IMR-90 (cell line): ENCODE data around the gene EPC2. TPM values are rescaled to one million over a fixed set of nuclear protein-coding genes. Genes with fewer than 3 reads are reported as not detected.

Source experiments
- ATAC-seq: fragments of 200-7000 bp; cut with Tn5 transposase; 2 replicates; pipeline ENCODE4 v1.9.1; 2020; ENCODE audit warnings: low read depth, mild to moderate bottlenecking, moderate library complexity
- BruUV-seq: library from RNA; stranded (reverse); fragments of 400-500 nt; replicated peaks from 2 replicates; lab custom pipeline; 2021; lab: Mats Ljungman, UMichigan
- CTCF ChIA-PET: fragments of 300-600 bp; formaldehyde crosslinking; extraction: SDS; loops from one replicate; lab custom pipeline; 2021; ENCODE audit warnings: antibody characterized with exemption; lab: Yijun Ruan, JAX
- POLR2A ChIA-PET: fragments of 300-600 bp; sonication (Branson Sonifier 250); formaldehyde crosslinking; loops from one replicate; lab custom pipeline; 2022; ENCODE audit warnings: antibody characterized with exemption; ENCODE audit not compliant: unreplicated experiment; lab: Charles Lee
- DNase-seq: peaks from one replicate; pipeline ENCODE4 v3.0.0; 2013
- H2AFZ ChIP-seq: replicated peaks from 2 replicates; pipeline ENCODE3; 2013; ENCODE audit warnings: low read length, mild to moderate bottlenecking; ENCODE audit not compliant: poor library complexity
- H2AK5ac ChIP-seq: 2 replicates; pipeline ENCODE4 v1.6.1; 2013; ENCODE audit warnings: low read depth, low read length, inconsistent platforms
- H2AK9ac ChIP-seq: replicated peaks from 2 replicates; pipeline ENCODE3; 2013; ENCODE audit warnings: mild to moderate bottlenecking, low read depth, low read length, moderate library complexity; ENCODE audit not compliant: poor library complexity
- H2BK120ac ChIP-seq: 2 replicates; pipeline ENCODE4 v1.6.1; 2013; ENCODE audit warnings: low read depth, low read length, inconsistent platforms
- H2BK15ac ChIP-seq: 3 replicates; pipeline ENCODE4 v1.6.1; 2013; ENCODE audit warnings: low read depth, low read length, inconsistent platforms
- H2BK20ac ChIP-seq: 2 replicates; pipeline ENCODE4 v1.6.1; 2013; ENCODE audit warnings: low read depth, mild to moderate bottlenecking, inconsistent platforms, low read length, moderate library complexity
- H2BK5ac ChIP-seq: 2 replicates; pipeline ENCODE4 v1.6.1; 2013; ENCODE audit warnings: mild to moderate bottlenecking, low read depth, low read length, inconsistent platforms; ENCODE audit not compliant: poor library complexity, severe bottlenecking
- H3K14ac ChIP-seq: replicated peaks from 2 replicates; pipeline ENCODE4 v1.6.1; 2013; ENCODE audit warnings: low read depth, low read length, inconsistent platforms
- H3K18ac ChIP-seq: 2 replicates; pipeline ENCODE4 v1.6.1; 2013; ENCODE audit warnings: low read depth, low read length, control low read depth
- H3K23ac ChIP-seq: 2 replicates; pipeline ENCODE4 v1.6.1; 2013; ENCODE audit warnings: low read depth, low read length, inconsistent platforms
- H3K27ac ChIP-seq: 2 replicates; pipeline ENCODE4 v1.5.1; 2013; ENCODE audit warnings: mild to moderate bottlenecking, control low read depth, low read length; ENCODE audit not compliant: insufficient read depth
- H3K27me3 ChIP-seq: 2 replicates; pipeline ENCODE4 v1.6.1; 2013; ENCODE audit warnings: low read length; ENCODE audit not compliant: control insufficient read depth, insufficient read depth
- H3K36me3 ChIP-seq: 2 replicates; pipeline ENCODE4 v1.6.1; 2013; ENCODE audit warnings: low read length, mixed read lengths; ENCODE audit not compliant: control insufficient read depth, insufficient read depth
- H3K4ac ChIP-seq: 2 replicates; pipeline ENCODE4 v1.6.1; 2013; ENCODE audit warnings: low read depth, low read length, inconsistent platforms
- H3K4me1 ChIP-seq: 2 replicates; pipeline ENCODE4 v1.6.1; 2013; ENCODE audit warnings: low read length, mixed read lengths; ENCODE audit not compliant: control insufficient read depth, insufficient read depth
- H3K4me2 ChIP-seq: 2 replicates; pipeline ENCODE4 v1.6.1; 2013; ENCODE audit warnings: low read depth, mild to moderate bottlenecking, control low read depth, low read length, moderate library complexity
- H3K4me3 ChIP-seq: 2 replicates; pipeline ENCODE4 v1.5.1; 2013; ENCODE audit warnings: low read depth, mild to moderate bottlenecking, control low read depth, low read length, moderate library complexity; ENCODE audit not compliant: insufficient read depth
- H3K56ac ChIP-seq: 2 replicates; pipeline ENCODE4 v1.6.1; 2013; ENCODE audit warnings: low read length, inconsistent platforms; ENCODE audit not compliant: insufficient read depth; ENCODE audit errors: extremely low read depth
- H3K79me1 ChIP-seq, 2 experiments: 2 replicates each; pipeline ENCODE4 v1.6.1; 2013; ENCODE audit warnings: low read length in 2 of 2, inconsistent platforms in 1 of 2, low read depth in 1 of 2
- H3K9ac ChIP-seq: 2 replicates; pipeline ENCODE4 v1.6.1; 2013; ENCODE audit warnings: low read depth, low read length, control low read depth
- H3K9me1 ChIP-seq: 2 replicates; pipeline ENCODE4 v1.6.1; 2013; ENCODE audit warnings: low read length, inconsistent platforms; ENCODE audit not compliant: insufficient read depth
- H3K9me3 ChIP-seq: 2 replicates; pipeline ENCODE4 v1.6.1; 2013; ENCODE audit warnings: low read length; ENCODE audit not compliant: control insufficient read depth, insufficient read depth
- H4K20me1 ChIP-seq: 2 replicates; pipeline ENCODE4 v1.6.1; 2013; ENCODE audit warnings: low read length, inconsistent platforms; ENCODE audit not compliant: insufficient read depth
- H4K5ac ChIP-seq: 2 replicates; pipeline ENCODE4 v1.6.1; 2013; ENCODE audit warnings: mild to moderate bottlenecking, low read depth, low read length, control low read depth
- H4K8ac ChIP-seq, 2 experiments: 2 replicates each; pipeline ENCODE4 v1.6.1; 2013; ENCODE audit warnings: low read depth in 2 of 2, low read length in 2 of 2, control low read depth in 1 of 2, inconsistent platforms in 1 of 2
- H4K91ac ChIP-seq: 2 replicates; pipeline ENCODE4 v1.6.1; 2013; ENCODE audit warnings: low read depth, low read length, inconsistent platforms; ENCODE audit not compliant: insufficient read depth
- BHLHE40 ChIP-seq: fragments of 150-350 bp; IDR thresholded peaks from 2 replicates; pipeline ENCODE4 v1.6.1; 2016; ENCODE audit warnings: mild to moderate bottlenecking, low read depth, low read length
- CEBPB ChIP-seq: IDR thresholded peaks from 2 replicates; pipeline ENCODE4 v1.6.1; 2012; ENCODE audit warnings: low read depth, low read length, improper control_type of control experiment
- CHD1 ChIP-seq: IDR thresholded peaks from 2 replicates; pipeline ENCODE4 v1.6.1; 2012; ENCODE audit warnings: low read depth, low read length, improper control_type of control experiment
- FOS ChIP-seq: fragments of 150-350 bp; IDR thresholded peaks from 2 replicates; pipeline ENCODE4 v1.6.1; 2016; ENCODE audit warnings: low read depth, low read length
- MAFK ChIP-seq: IDR thresholded peaks from 2 replicates; pipeline ENCODE4 v1.6.1; 2012; ENCODE audit warnings: low read depth, low read length, improper control_type of control experiment
- MAZ ChIP-seq: IDR thresholded peaks from 2 replicates; pipeline ENCODE4 v1.6.1; 2012; ENCODE audit warnings: low read depth, mild to moderate bottlenecking, low read length, improper control_type of control experiment, moderate library complexity, borderline replicate concordance
- MXI1 ChIP-seq: IDR thresholded peaks from 2 replicates; pipeline ENCODE4 v1.6.1; 2012; ENCODE audit warnings: low read depth, mild to moderate bottlenecking, low read length, moderate library complexity, borderline replicate concordance
- NFE2L2 ChIP-seq: fragments of 150-350 bp; IDR thresholded peaks from 2 replicates; pipeline ENCODE4 v1.6.1; 2016; ENCODE audit warnings: low read depth, mild to moderate bottlenecking, low read length
- RAD21 ChIP-seq: IDR thresholded peaks from 2 replicates; pipeline ENCODE4 v1.6.1; 2012; ENCODE audit warnings: low read length, improper control_type of control experiment
- RCOR1 ChIP-seq: IDR thresholded peaks from 2 replicates; pipeline ENCODE4 v1.6.1; 2012; ENCODE audit warnings: mild to moderate bottlenecking, low read length, improper control_type of control experiment; ENCODE audit not compliant: insufficient replicate concordance
- RFX5 ChIP-seq: IDR thresholded peaks from 2 replicates; pipeline ENCODE4 v1.8.0; 2012; ENCODE audit warnings: low read depth, mild to moderate bottlenecking, low read length, moderate library complexity
- SMC3 ChIP-seq: fragments of 150-350 bp; IDR thresholded peaks from 2 replicates; pipeline ENCODE4 v1.6.1; 2016; ENCODE audit warnings: low read depth, mild to moderate bottlenecking, antibody characterized with exemption, low read length, moderate library complexity
- WGBS, 2 experiments: methylation state at CpG; one replicate each; pipeline versions ENCODE4 v1.1.5 to v1.1.7; 2013; ENCODE audit warnings: missing lambda C conversion rate in 2 of 2; ENCODE audit not compliant: insufficient read length in 1 of 2; ENCODE audit errors: extremely low coverage in 2 of 2; 5-methylcytosine and 5-hydroxymethylcytosine counted together
- dilution Hi-C: fragments of 300-500 bp; cut with HindIII; formaldehyde crosslinking; loops from one replicate; pipeline ENCODE4 v1.14.3; 2018; ENCODE audit warnings: low sequenced_read_pairs; ENCODE audit not compliant: unreplicated experiment
- in situ Hi-C: fragments of 300-500 bp; cut with MboI; formaldehyde crosslinking; loops from 3 replicates; pipeline ENCODE4 v1.14.3; 2019; ENCODE audit warnings: low sequenced_read_pairs, inconsistent platforms, mixed read lengths
- intact Hi-C: fragments of 100-400 bp; cut with micrococcal nuclease; formaldehyde crosslinking; loops from 2 replicates; pipeline ENCODE4 v1.10.0; 2022
- polyA plus RNA-seq, 3 experiments: library from polyadenylated mRNA; depleted of rRNA; stranded (reverse); fragments of >200 nt; gene quantifications; 2 replicates each; pipeline ENCODE4 v1.2.3, GENCODE V29; 2012; ENCODE audit warnings: low replicate concordance in 1 of 3
- total RNA-seq: library from RNA; depleted of rRNA; stranded (reverse); fragments of >200 nt; gene quantifications from 2 replicates; pipeline ENCODE4 v1.2.3, GENCODE V29; 2012
- TF ChIP-seq, protein P1 (sequence below): conservative IDR thresholded peaks from 2 replicates; pipeline ENCODE4 v1.5.1; 2012; ENCODE audit warnings: mild to moderate bottlenecking, low read depth, low read length, improper control_type of control experiment
- TF ChIP-seq, protein P2 (sequence below): fragments of 150-350 bp; IDR thresholded peaks from 2 replicates; pipeline ENCODE4 v1.6.1; 2017; ENCODE audit warnings: mild to moderate bottlenecking, antibody characterized with exemption, low read length, low read depth
- TF ChIP-seq, protein P3 (sequence below): fragments of 150-350 bp; IDR thresholded peaks from 2 replicates; pipeline ENCODE4 v1.6.1; 2016; ENCODE audit warnings: low read depth, mild to moderate bottlenecking, low read length, moderate library complexity, borderline replicate concordance

Gene EPC2
- total and polyA plus RNA-seq, 2 of the 4 experiments (the other 2 are of a cell fraction) = 10.6 to 22.6 TPM

- peak overlapping the region; percentile 19; the same call in 1 of the 2 replicates for H2BK120ac ChIP-seq
- H2BK5ac ChIP-seq = no peak overlapping the region
- H4K5ac ChIP-seq = peak overlapping the region; percentile 27
- no peak overlapping the region for H3K4me3 ChIP-seq
- H2AFZ ChIP-seq = peak overlapping the region; percentile 62
- no peak overlapping the region; the same call in 1 of the 2 replicates for H3K18ac ChIP-seq
- H3K9me3 ChIP-seq = no peaks in the 10 kb centered on the region
- H3K4ac ChIP-seq = peak overlapping the region; percentile 6; the same call in 1 of the 2 replicates
- peak overlapping the region; percentile 51; the same call in 1 of the 2 replicates for H2BK20ac ChIP-seq
- no peak overlapping the region for H3K9ac ChIP-seq
- H4K91ac ChIP-seq = peak overlapping the region; percentile 27; the same call in 1 of the 2 replicates
- H3K56ac ChIP-seq = no peak overlapping the region
- H3K23ac ChIP-seq = no peak overlapping the region
- no peak overlapping the region for H2AK5ac ChIP-seq
- H2AK9ac ChIP-seq = no peak overlapping the region
- peaks cover 14% of the 10 kb centered on the region for H3K27me3 ChIP-seq
- H3K14ac ChIP-seq = no peak overlapping the region
- H3K79me1 ChIP-seq = no peaks in the 10 kb centered on the region
- in situ Hi-C loops (no loop called here), intact Hi-C loops (no loop called here), dilution Hi-C loops (no loop called here)
- DNase-seq (peak; percentile 29), ATAC-seq (peak; percentile 11; the same call in 1 of the 2 replicates)
- H3K4me2 ChIP-seq = peak overlapping the region; percentile 47; the same call in 1 of the 2 replicates
- H3K9me1 ChIP-seq = peaks cover 5% of the 10 kb centered on the region; the same call in 1 of the 2 replicates
- CTCF ChIA-PET = interaction anchor here (0.7 to 1.0 kb wide), 2 partner anchors 15 to 17 kb away, joined by 3 read pairs; no protein-coding TSS in a partner anchor
- POLR2A ChIA-PET = no interaction called here
- H3K27ac ChIP-seq = no peak overlapping the region
- WGBS, 2 experiments = 60% methylated on average over 1 of the region's 7 CpGs; no CpG with 5 or more reads in 1 of the 2 experiments
- no peaks in the 10 kb centered on the region for H4K20me1 ChIP-seq
- H4K8ac ChIP-seq = peak overlapping the region in 1 of 2 experiments; percentile 20; a peak in 1 of 4 replicates
- no peak overlapping the region for H2BK15ac ChIP-seq
- H3K4me1 ChIP-seq = peaks cover 14% of the 10 kb centered on the region
- H3K36me3 ChIP-seq = no peaks in the 10 kb centered on the region
- no TSS peak for BruUV-seq
- TF ChIP-seq FOS (no peak), RFX5 (no peak), RCOR1 (no peak), MXI1 (no peak), MAFK (no peak), BHLHE40 (no peak), SMC3 (no peak), CEBPB (no peak), MAZ (no peak), NFE2L2 (no peak), RAD21 (no peak), CHD1 (no peak)
- TF ChIP-seq, protein P1, sequence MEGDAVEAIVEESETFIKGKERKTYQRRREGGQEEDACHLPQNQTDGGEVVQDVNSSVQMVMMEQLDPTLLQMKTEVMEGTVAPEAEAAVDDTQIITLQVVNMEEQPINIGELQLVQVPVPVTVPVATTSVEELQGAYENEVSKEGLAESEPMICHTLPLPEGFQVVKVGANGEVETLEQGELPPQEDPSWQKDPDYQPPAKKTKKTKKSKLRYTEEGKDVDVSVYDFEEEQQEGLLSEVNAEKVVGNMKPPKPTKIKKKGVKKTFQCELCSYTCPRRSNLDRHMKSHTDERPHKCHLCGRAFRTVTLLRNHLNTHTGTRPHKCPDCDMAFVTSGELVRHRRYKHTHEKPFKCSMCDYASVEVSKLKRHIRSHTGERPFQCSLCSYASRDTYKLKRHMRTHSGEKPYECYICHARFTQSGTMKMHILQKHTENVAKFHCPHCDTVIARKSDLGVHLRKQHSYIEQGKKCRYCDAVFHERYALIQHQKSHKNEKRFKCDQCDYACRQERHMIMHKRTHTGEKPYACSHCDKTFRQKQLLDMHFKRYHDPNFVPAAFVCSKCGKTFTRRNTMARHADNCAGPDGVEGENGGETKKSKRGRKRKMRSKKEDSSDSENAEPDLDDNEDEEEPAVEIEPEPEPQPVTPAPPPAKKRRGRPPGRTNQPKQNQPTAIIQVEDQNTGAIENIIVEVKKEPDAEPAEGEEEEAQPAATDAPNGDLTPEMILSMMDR = no peak
- TF ChIP-seq, protein P2, sequence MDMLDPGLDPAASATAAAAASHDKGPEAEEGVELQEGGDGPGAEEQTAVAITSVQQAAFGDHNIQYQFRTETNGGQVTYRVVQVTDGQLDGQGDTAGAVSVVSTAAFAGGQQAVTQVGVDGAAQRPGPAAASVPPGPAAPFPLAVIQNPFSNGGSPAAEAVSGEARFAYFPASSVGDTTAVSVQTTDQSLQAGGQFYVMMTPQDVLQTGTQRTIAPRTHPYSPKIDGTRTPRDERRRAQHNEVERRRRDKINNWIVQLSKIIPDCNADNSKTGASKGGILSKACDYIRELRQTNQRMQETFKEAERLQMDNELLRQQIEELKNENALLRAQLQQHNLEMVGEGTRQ = no peak
- TF ChIP-seq, protein P3, sequence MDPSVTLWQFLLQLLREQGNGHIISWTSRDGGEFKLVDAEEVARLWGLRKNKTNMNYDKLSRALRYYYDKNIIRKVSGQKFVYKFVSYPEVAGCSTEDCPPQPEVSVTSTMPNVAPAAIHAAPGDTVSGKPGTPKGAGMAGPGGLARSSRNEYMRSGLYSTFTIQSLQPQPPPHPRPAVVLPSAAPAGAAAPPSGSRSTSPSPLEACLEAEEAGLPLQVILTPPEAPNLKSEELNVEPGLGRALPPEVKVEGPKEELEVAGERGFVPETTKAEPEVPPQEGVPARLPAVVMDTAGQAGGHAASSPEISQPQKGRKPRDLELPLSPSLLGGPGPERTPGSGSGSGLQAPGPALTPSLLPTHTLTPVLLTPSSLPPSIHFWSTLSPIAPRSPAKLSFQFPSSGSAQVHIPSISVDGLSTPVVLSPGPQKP = no peak
Measured at GRCh38 chr2:148814860-148815419, 170.4 kb downstream of the EPC2 start.
